ENCODE data around the gene TNFSF11.

DNA sequence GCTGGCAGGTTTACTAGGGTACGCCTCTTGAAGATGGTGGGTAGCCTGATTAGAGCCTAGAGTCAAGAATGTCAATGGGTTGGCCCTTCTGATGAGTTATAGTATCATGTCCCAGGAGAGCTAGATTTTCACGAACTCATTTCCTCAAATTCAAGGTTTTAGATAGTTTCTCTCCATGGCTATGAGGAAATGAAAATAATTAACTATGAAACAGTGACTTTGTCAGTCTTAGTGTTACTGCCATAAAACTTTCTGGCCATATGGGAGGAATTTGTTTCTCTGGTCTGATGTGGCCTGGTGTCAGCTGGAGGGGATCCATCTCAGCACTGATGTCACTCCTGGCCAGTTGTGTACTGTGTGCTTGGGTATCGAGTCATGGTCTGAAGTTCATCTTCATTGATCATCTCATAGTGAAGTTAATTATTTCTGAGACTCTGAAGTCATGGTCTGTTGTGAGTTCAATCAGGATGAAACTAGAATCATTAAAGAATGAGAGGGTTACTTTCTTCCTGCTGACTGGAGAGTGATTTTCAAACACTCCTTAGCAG is 49.4 kb upstream of the TNFSF11 start:
- TF ChIP-seq, protein P1, sequence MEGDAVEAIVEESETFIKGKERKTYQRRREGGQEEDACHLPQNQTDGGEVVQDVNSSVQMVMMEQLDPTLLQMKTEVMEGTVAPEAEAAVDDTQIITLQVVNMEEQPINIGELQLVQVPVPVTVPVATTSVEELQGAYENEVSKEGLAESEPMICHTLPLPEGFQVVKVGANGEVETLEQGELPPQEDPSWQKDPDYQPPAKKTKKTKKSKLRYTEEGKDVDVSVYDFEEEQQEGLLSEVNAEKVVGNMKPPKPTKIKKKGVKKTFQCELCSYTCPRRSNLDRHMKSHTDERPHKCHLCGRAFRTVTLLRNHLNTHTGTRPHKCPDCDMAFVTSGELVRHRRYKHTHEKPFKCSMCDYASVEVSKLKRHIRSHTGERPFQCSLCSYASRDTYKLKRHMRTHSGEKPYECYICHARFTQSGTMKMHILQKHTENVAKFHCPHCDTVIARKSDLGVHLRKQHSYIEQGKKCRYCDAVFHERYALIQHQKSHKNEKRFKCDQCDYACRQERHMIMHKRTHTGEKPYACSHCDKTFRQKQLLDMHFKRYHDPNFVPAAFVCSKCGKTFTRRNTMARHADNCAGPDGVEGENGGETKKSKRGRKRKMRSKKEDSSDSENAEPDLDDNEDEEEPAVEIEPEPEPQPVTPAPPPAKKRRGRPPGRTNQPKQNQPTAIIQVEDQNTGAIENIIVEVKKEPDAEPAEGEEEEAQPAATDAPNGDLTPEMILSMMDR (conservative IDR thresholded peaks at IDR 0.05; ENCODE audit: low read length), result no peak
- TF ChIP-seq EZH2phosphoT487 (IDR thresholded peaks at IDR 0.05; ENCODE audit: borderline replicate concordance, low read depth, low read length), result no peak
